ENCODE data around the gene ASPM. TPM values are rescaled to one million over a fixed set of nuclear protein-coding genes. Genes with fewer than 3 reads are reported as not detected.
A peak's percentile ranks its signal among the peaks of the same experiment; 100 is the strongest.

Gene ASPM
- total RNA-seq, 1 experiment from 2014 or later: 62.1 TPM

DNA sequence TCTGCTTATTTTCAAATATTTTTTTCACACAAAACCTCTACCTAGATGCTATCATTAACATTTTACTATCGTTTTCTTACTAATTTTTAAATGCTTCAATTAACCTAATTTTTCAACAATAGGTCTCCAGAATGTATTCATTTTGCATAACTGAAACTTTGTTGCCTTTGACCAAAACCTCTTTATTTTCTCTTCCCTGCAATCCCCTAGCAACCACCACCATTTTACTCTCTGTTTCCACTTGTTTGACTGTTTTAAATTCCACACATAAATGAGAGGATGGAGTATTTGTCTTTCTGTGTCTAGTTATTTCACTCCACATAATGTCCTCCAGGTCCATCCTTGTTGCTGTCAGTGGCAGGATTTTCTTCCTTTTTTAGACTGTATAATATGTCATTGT lies 69.9 kb downstream of the ASPM start:
- DNase-seq (ENCODE audit: low read depth): no peak

DNA sequence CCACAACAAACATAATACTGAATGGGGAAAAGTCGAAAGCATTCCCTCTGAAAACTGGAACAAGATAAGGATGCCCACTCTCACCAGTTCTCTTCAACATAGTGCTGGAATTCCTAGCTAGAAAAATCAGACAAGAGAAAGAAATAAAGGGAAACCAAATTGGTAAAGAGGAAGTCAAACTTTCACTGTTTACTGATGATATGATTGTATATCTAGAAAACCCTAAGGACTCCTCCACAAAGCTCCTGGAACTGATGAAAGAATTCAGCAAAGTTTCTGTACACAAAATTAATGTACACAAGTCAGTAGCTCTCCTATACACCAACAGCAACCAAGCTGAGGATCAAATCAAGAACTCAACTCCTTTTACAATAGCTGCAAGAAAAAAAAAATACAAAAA lies 72.5 kb downstream of the ASPM start:
- no peak for DNase-seq (ENCODE audit: low read depth)

DNA sequence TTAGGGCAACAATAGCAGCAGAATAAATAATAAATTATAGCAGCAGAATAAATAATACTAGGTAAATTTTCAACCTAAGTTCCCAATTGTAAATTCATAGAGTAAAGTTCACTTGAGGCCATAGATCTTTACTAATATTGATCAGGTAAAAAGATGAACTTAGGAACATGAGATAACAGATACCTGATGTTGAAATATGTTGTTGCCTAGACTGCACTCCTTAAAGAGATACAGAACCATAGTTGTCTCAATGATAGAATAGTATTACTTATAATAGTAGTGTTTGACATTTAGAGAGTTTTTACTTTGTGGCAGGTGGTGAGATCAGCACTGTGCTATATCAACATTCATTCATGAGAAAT lies 79.0 kb downstream of the ASPM start:
- DNase-seq (ENCODE audit: low read depth): no peak

DNA sequence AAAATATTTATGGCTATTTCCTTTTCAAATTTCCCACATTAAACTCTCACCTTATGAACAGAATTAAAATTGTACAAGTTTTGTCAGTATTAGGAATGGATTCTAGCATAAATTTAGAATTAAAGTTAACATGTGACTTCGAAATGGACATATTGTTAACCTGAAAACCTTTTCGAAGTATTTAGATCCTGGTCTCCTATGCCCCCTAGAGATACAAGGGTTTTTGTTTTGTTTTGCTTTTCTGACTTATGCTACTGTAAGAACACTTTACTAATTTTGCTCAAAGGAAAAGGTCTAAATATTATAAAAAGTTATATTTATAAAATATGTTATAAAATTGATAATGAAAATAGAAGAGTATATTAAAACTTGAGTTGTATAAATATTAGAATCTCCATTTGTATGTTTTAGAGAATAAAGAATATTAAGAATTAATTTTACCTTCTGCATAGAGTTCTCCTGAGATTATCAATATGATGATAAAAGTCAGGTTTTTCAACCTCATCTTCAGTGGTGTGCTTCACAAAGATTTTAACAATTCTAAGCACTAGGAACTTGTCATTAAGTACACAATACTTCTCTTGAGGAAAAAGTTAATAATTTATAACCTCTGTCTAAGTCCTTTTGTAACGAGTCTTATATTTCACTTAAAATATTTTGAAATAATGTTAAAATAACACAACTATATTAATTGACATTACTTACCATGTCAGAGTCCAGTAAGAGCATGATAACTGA lies 79.6 kb downstream of the ASPM start, which contains the start of gene F13B:
Gene F13B (minus strand): TSS at position 542 of the 738 bp plus-strand sequence. CDS start 37 bp downstream, at position 505.
- no peak for DNase-seq (ENCODE audit: low read depth)

DNA sequence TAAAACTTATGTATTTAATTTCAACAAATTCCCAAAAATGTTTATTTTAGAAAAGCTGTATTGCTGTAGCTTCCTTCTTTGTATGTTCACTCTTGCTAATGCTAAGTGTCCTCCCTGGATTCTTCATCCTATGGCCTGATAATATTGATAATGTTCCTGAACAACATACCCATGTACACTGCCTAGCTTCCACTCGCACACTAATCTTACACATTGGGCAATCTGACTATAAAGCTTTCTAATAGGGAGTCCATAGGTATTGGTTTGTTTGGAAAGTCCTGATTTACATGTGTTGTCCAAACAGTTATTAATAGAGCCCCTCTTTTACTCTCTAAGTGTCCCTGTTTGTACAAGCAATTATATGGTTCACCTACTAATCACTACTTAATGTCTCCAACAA lies 80.2 kb downstream of the ASPM start:
- DNase-seq (ENCODE audit: low read depth): no peak

DNA sequence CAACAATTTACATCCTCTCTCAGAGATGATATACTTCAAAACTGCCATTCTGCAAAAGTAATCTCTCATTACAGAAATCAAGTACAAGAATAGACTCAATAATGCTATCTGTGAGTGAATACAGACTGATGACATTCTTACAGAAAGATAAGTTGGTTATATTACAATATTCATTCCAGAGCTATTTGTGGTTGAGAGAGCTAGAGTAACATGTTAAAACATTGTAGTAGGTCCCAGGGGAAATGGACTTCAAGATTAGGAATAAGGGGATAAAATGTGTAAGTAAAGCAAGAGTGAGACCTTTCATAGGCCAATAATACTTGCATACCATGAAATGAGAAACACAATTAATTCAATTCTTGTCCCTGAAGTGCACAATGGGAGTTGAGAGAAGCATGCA lies 80.9 kb downstream of the ASPM start:
- DNase-seq (ENCODE audit: low read depth): no peak

DNA sequence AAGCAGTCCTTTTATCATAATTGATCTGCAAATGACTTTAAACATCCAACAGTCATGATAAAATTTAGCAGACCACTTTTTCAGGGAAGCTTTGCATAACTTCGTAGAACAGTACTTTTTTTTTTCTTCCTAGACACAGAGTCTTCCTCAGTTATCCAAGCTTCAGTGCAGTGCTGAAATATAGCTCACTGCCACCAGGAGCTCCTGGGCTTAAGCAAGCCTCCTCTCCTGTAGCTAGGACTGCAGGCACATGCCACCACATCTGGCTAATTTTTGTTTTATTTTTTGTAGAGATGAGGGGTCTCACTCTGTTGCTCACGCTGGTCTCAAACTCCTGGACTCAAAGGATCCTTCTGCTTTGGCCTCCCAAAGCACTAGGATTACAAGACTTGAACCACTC lies 83.3 kb downstream of the ASPM start:
- DNase-seq (ENCODE audit: low read depth): no peak

DNA sequence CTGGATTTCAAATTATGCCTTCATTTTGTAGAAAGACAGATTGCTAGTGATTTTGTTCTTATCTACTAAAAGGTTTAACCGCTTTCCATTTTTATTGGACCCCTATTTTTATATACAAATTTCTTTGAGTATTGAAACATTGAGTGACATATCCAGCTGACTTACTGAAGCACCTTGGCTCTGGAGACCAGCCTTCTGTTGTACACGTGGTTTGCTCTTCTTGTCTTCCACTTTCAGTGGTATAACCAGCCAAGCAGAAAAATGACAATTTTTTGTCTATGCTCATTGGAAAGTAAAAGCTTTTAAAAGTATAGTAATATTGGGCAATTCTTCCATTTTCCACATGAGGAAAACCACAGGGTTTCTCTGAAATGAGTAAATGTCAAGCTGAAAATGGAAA lies 83.8 kb downstream of the ASPM start:
- no peak for DNase-seq (ENCODE audit: low read depth)

DNA sequence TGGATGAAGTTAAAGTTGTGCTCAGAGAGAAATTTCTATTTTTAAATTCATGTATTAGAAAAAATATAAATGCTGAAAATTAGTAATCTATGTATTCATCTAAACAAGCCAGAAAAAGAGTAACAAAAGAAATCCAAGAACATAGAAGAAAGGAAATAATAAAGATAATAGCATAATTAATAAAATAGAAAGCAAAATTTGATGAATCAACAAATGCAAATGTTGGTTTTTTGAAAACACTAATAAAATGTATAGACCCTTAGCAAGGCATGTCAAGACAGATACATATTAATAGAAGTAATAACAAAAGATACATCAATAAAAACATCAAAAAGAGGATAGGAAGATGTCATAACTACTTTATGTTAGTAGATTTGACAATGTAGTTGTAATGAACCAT lies 97.4 kb downstream of the ASPM start:
- no peak for DNase-seq (ENCODE audit: low read depth)

DNA sequence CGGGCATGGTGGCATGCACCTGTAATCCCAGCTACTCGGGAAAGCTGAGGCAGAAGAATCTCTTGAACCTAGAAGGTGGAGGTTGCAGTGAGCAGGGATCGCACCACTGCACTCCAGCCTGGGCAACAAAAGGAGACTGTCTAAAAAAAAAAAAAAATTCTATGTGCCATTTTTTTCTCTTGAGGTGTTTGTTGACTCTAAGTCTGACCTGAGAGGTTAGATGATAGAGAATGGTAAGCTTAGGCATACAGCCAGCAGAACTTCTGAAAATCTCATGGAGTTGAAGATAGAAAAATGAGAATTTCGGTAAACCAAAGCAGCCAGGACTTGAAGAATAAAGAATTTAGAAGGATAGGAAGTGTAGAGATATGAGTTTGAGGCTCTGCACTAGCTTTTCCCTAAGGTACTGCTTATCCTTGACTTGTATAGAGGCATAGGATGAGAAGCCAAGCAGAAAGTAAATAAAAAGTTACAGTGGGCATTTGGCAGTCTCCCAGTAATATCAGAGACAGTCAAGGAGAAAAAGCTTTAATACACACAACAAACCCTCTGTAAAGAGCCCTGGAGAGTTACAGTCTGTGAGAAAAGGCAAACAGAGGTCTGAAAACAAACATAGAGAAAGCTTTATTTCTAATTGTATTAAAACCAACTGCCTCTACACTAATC lies 103.7 kb downstream of the ASPM start:
- DNase-seq (ENCODE audit: low read depth): no peak

DNA sequence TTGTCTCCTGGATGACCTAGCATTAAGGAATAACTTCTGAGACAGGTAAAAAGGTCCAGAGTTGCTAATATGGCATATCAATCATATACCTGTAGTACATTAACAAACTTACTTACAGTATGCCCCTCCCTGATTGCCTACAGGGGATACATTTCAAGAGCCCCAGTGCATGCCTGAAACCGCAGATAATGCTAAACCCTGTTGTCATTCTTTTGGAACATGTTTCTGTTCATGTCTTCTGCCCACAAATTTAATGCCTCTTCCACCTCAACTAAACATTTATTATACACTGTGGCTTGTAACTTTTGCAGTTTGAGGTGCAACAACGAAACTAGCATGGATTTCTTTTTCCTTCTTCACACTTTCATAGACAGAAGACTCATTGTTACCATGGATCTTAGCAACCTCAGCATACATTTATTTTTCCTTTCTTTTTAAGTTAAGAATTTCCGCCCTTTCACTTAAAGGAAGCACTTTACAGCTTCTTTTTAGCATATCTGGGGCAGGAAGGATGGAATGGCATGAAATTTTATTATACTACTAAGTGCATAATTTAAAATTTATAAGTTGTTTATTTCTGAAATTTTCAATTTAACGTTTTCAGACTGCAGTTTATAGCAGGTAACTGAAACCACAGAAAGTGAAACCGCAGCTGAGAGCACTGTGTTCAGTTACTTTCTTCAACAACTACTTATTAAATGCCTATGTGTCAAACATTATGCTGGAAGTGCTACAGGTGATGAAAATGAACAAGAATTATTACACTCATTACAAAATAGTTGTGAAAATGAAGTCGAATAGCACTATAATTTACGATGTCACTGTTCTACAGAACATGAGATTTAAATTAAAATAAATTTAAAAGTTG lies 104.7 kb downstream of the ASPM start:
- peak; percentile 9 for DNase-seq (ENCODE audit: low read depth)

DNA sequence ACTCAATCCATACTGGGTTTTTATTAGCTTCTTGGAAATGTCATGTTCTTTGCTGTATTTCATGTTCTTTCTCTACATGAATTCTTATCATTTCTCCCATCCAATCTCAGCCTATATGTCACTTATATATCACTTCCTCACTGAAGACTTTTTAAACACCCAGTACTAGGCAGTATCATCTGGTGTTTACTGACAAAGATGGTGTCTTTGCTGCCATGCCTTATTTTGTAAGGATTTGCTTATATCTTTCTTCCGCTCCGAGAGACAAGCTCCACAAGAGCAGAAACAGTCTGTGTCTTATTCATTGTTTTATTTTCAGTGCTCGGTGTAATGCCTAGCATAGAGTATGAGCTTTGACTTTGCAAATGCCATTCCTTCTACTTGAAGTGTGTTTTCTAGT lies 109.6 kb downstream of the ASPM start:
- no peak for DNase-seq (ENCODE audit: low read depth)

DNA sequence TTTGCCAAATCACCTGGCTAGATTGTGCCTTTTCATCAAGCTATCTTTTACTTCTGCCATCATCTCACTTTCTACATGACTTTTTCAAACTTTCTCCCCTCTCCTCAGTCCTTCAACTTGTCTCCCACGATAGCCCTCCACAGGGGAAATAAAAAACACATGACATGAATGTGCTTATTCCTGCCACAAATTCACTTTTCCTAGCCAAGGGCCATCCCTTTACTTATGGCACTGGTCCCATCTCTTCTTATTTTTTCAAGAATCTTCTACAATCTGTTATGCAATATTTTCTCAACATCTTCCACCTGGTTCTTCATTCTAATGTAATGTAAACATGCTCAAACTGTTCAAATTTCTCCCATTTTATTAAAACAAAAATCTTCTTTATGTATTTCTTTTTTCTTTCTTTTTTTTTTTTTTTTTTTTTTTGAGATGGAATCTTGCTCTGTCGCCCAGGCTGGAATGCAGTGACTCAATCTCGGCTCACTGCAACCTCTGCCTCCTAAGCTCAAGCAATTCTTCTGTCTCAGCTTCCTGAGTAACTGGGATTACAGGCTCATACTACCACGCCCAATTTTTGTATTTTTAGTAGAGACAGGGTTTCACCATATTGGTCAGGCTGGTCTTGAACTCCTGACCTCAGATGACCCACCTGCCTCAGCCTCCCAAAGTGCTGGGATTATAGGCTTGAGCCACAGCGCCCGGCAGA lies 111.7 kb downstream of the ASPM start:
- peak; percentile 73 for DNase-seq (ENCODE audit: low read depth)

Other genes with a start within 250 kb of the ASPM start
- gene CFHR2, start 202.9 kb downstream of the ASPM start, total RNA-seq (2014; rRNA removed; shearing (Covaris generic)): not detected in 2 replicates
- not detected in 2 replicates for gene CFHR5, start 169.1 kb downstream of the ASPM start, total RNA-seq (2014; rRNA removed; shearing (Covaris generic))
- gene F13B, start 79.4 kb downstream of the ASPM start, total RNA-seq (2014; rRNA removed; shearing (Covaris generic)): not detected in 2 replicates
- 9.8 and 10.5 TPM in 2 replicates for gene ZBTB41, start 54.6 kb upstream of the ASPM start, total RNA-seq (2014; rRNA removed; shearing (Covaris generic))
- gene CRB1, start 121.6 kb upstream of the ASPM start, total RNA-seq (2014; rRNA removed; shearing (Covaris generic)): 0.07 TPM in 1 of 2 replicates, not detected in the other

All from M059J (cell line).